SK-N-MC (cell line): Measurements from ENCODE around the gene MRPL10.

Experiments
- DNase-seq: peaks from one replicate; pipeline ENCODE4 v3.0.0-alpha.2; 2011; ENCODE audit warnings: low read depth, low spot score
- H3K27ac ChIP-seq: fragments of 200-600 bp; sonication (generic); 2 replicates; pipeline ENCODE4 v1.5.1; 2016; ENCODE audit warnings: mixed run types
- H3K36me3 ChIP-seq: fragments of 200-600 bp; sonication (generic); 2 replicates; pipeline ENCODE4 v1.6.1; 2017; ENCODE audit warnings: antibody characterized with exemption, low read length, mixed read lengths; ENCODE audit not compliant: insufficient read depth
- H3K4me3 ChIP-seq: fragments of 200-600 bp; sonication (generic); 2 replicates; pipeline ENCODE4 v1.5.1; 2016
- H3K9ac ChIP-seq: fragments of 200-600 bp; sonication (generic); 2 replicates; pipeline ENCODE4 v1.8.0; 2017; ENCODE audit warnings: mixed run types, mixed read lengths; ENCODE audit not compliant: insufficient read length
- H3K9me3 ChIP-seq: fragments of 200-600 bp; sonication (generic); 2 replicates; pipeline ENCODE4 v1.6.1; 2017; ENCODE audit warnings: low read depth, mild to moderate bottlenecking, antibody characterized with exemption, low read length, moderate library complexity, mixed read lengths
- EZH2 ChIP-seq: fragments of 200-600 bp; sonication (generic); IDR thresholded peaks from one replicate; pipeline ENCODE4 v1.6.1; 2017; ENCODE audit warnings: antibody characterized with exemption
- FOXP2 ChIP-seq: optimal IDR thresholded peaks from 2 replicates; pipeline ENCODE3; 2011; ENCODE audit warnings: mild to moderate bottlenecking, moderate library complexity; ENCODE audit not compliant: insufficient read depth; ENCODE audit errors: extremely low read length, control extremely low read depth
- POLR2AphosphoS5 ChIP-seq: IDR thresholded peaks from 2 replicates; pipeline ENCODE4 v1.6.1; 2012; ENCODE audit warnings: mild to moderate bottlenecking, low read depth, low read length, borderline replicate concordance

MRPL10 gene

GRCh38 chr17:47864791-47865216 is 33.5 kb upstream of the MRPL10 start:
- TF ChIP-seq FOXP2 (no peak), POLR2AphosphoS5 (peak; percentile 59; the same call in 1 of the 2 replicates)
- no peak overlapping the region; the same call in 1 of the 2 replicates for H3K4me3 ChIP-seq
- H3K9me3 ChIP-seq = no peaks in the 10 kb centered on the region
- no peak overlapping the region for H3K9ac ChIP-seq
- H3K36me3 ChIP-seq = no peaks in the 10 kb centered on the region
- H3K27ac ChIP-seq = no peak overlapping the region
- peak; percentile 74 for DNase-seq

- Histone ChIP-seq H3K9ac (no peak overlapping the region), H3K4me3 (no peak overlapping the region), H3K9me3 (no peaks in the 10 kb centered on the region), H3K36me3 (no peaks in the 10 kb centered on the region), H3K27ac (no peak overlapping the region)
- TF ChIP-seq FOXP2 (no peak), EZH2 (no peak), POLR2AphosphoS5 (no peak)
- DNase-seq = no peak
These were observed 31.5 kb upstream of the MRPL10 start for GRCh38 chr17:47862621-47863440.

- TF ChIP-seq FOXP2 = no peak
- TF ChIP-seq POLR2AphosphoS5 = no peak
- no peak for TF ChIP-seq EZH2
- Histone ChIP-seq H3K9ac (no peak overlapping the region), H3K36me3 (no peaks in the 10 kb centered on the region), H3K9me3 (no peaks in the 10 kb centered on the region), H3K4me3 (no peak overlapping the region), H3K27ac (no peak overlapping the region)
- no peak for DNase-seq
These were observed 29.0 kb upstream of the MRPL10 start for GRCh38 chr17:47860386-47860785.

- H3K27ac ChIP-seq = no peak overlapping the region
- no peaks in the 10 kb centered on the region for H3K36me3 ChIP-seq
- no peak overlapping the region for H3K4me3 ChIP-seq
- no peaks in the 10 kb centered on the region for H3K9me3 ChIP-seq
- no peak for DNase-seq
- H3K9ac ChIP-seq = no peak overlapping the region
- no peak for TF ChIP-seq FOXP2
- TF ChIP-seq EZH2 = no peak
- TF ChIP-seq POLR2AphosphoS5 = no peak
These were observed 26.5 kb upstream of the MRPL10 start for GRCh38 chr17:47857551-47858455.

GRCh38 chr17:47856830-47857229 is 25.5 kb upstream of the MRPL10 start:
- no peak overlapping the region for H3K27ac ChIP-seq
- H3K36me3 ChIP-seq = no peaks in the 10 kb centered on the region
- no peak for DNase-seq
- TF ChIP-seq FOXP2 (no peak), EZH2 (no peak)
- no peaks in the 10 kb centered on the region for H3K9me3 ChIP-seq
- no peak overlapping the region for H3K4me3 ChIP-seq
- H3K9ac ChIP-seq = no peak overlapping the region

- H3K36me3 ChIP-seq = no peaks in the 10 kb centered on the region
- H3K4me3 ChIP-seq = no peak overlapping the region
- no peaks in the 10 kb centered on the region for H3K9me3 ChIP-seq
- H3K27ac ChIP-seq = no peak overlapping the region
- H3K9ac ChIP-seq = no peak overlapping the region
- DNase-seq = no peak
- no peak for TF ChIP-seq EZH2
- no peak for TF ChIP-seq POLR2AphosphoS5
- no peak for TF ChIP-seq FOXP2
These were observed 24.4 kb upstream of the MRPL10 start for GRCh38 chr17:47855737-47856136.

GRCh38 chr17:47853616-47854015 is 22.3 kb upstream of the MRPL10 start:
- H3K27ac ChIP-seq = no peak overlapping the region
- no peak overlapping the region for H3K4me3 ChIP-seq
- no peak for TF ChIP-seq EZH2
- TF ChIP-seq FOXP2 = no peak
- no peak for TF ChIP-seq POLR2AphosphoS5
- H3K9me3 ChIP-seq = no peaks in the 10 kb centered on the region
- H3K9ac ChIP-seq = no peak overlapping the region
- DNase-seq = no peak
- no peaks in the 10 kb centered on the region for H3K36me3 ChIP-seq

- no peaks in the 10 kb centered on the region for H3K36me3 ChIP-seq
- H3K27ac ChIP-seq = no peak overlapping the region
- TF ChIP-seq POLR2AphosphoS5 (no peak), FOXP2 (no peak), EZH2 (peak; percentile 93)
- no peaks in the 10 kb centered on the region for H3K9me3 ChIP-seq
- no peak for DNase-seq
- no peak overlapping the region for H3K4me3 ChIP-seq
- no peak overlapping the region for H3K9ac ChIP-seq
These were observed 21.0 kb upstream of the MRPL10 start for GRCh38 chr17:47852113-47852949.

- Histone ChIP-seq H3K4me3 (no peak overlapping the region), H3K36me3 (no peaks in the 10 kb centered on the region), H3K27ac (no peak overlapping the region), H3K9ac (no peak overlapping the region), H3K9me3 (no peaks in the 10 kb centered on the region)
- TF ChIP-seq POLR2AphosphoS5 = no peak
- no peak for TF ChIP-seq EZH2
- TF ChIP-seq FOXP2 = no peak
- DNase-seq = no peak
These were observed 20.4 kb upstream of the MRPL10 start for GRCh38 chr17:47851764-47852112.
